ENCODE measurements around the gene ZNF43.
"Not testable (repeated sequence)": the region's sequence is repeated elsewhere in the genome, so short reads cannot be mapped to it uniquely, and the experiment has no call there.

GRCh38 chr19:21755555-21755954 lies 80.4 kb downstream of the ZNF43 start:
- not testable (repeated sequence) for TF ChIP-seq CTCF (IDR thresholded peaks at IDR 0.05); EZH2 (IDR thresholded peaks at IDR 0.05; ENCODE audit: borderline replicate concordance, insufficient read depth, low read depth, low read length, poor library complexity, severe bottlenecking)
